NCI-H510A treated with DMSO at 0.1 percent for 48 hours (cell line): Measurements from ENCODE around the gene CLC.
"Not testable (repeated sequence)": the region's sequence is repeated elsewhere in the genome, so short reads cannot be mapped to it uniquely, and the experiment has no call there.

ENCODE experiments used
- DNase-seq: peaks from one replicate; lab custom pipeline; 2025; lab: John Stamatoyannopoulos, UW

The CLC gene

GRCh38 chr19:39729594-39729993 is 8.2 kb downstream of the CLC start:
- DNase-seq = no peak

- no peak for DNase-seq
Observed at GRCh38 chr19:39728040-39728439, 9.8 kb downstream of the CLC start.

- DNase-seq = no peak
Observed at GRCh38 chr19:39727070-39727800, 10.6 kb downstream of the CLC start.

- DNase-seq = no peak
Observed at GRCh38 chr19:39725995-39726394, 11.8 kb downstream of the CLC start.

GRCh38 chr19:39720144-39720543 is 17.7 kb downstream of the CLC start:
- DNase-seq = not testable (repeated sequence)

GRCh38 chr19:39710333-39710890 is 27.4 kb downstream of the CLC start:
- DNase-seq = no peak

GRCh38 chr19:39709026-39709872 is 28.6 kb downstream of the CLC start:
- no peak for DNase-seq

- DNase-seq = no peak
Observed at GRCh38 chr19:39708594-39708993, 29.2 kb downstream of the CLC start.

GRCh38 chr19:39705578-39706188 is 32.1 kb downstream of the CLC start:
- no peak for DNase-seq

GRCh38 chr19:39704181-39705044 is 33.4 kb downstream of the CLC start, which contains the start of gene LGALS14:
Gene LGALS14, plus strand, starts transcription at chr19:39704481. Its CDS starts 48 bp downstream, at chr19:39704529.
- DNase-seq = no peak

GRCh38 chr19:39701291-39701690 is 36.5 kb downstream of the CLC start:
- DNase-seq = no peak

- DNase-seq = no peak
Observed at GRCh38 chr19:39698535-39698934, 39.3 kb downstream of the CLC start.

- DNase-seq = no peak
Observed at GRCh38 chr19:39696387-39696786, 41.4 kb downstream of the CLC start.

GRCh38 chr19:39695759-39696158 is 42.1 kb downstream of the CLC start:
- DNase-seq = no peak

- no peak for DNase-seq
Observed at GRCh38 chr19:39692822-39693221, 45.0 kb downstream of the CLC start.

- DNase-seq = no peak
Observed at GRCh38 chr19:39692166-39692565, 45.7 kb downstream of the CLC start.

- not testable (repeated sequence) for DNase-seq
Observed at GRCh38 chr19:39688637-39689036, 49.2 kb downstream of the CLC start.

- no peak for DNase-seq
Observed at GRCh38 chr19:39686739-39687138, 51.1 kb downstream of the CLC start.

GRCh38 chr19:39684267-39684666 is 53.6 kb downstream of the CLC start:
- DNase-seq = no peak

- DNase-seq = no peak
Observed at GRCh38 chr19:39681416-39681815, 56.4 kb downstream of the CLC start.
